GM23338 (cell line): ENCODE results near the gene TFDP1. TPM values are rescaled to one million over a fixed set of nuclear protein-coding genes. Genes with fewer than 3 reads are reported as not detected.

ENCODE experiments used
- ATAC-seq: fragments of 200-7000 bp; cut with Tn5 transposase; 3 replicates; pipeline ENCODE4 v1.9.1; 2020
- DNase-seq: peaks from one replicate; pipeline ENCODE4 v3.0.0-alpha.2; 2015; ENCODE audit warnings: low spot score
- H2AFZ ChIP-seq: fragments of 200-600 bp; sonication (generic); 2 replicates; pipeline ENCODE4 v1.8.0; 2016; ENCODE audit warnings: antibody characterized with exemption, mild to moderate bottlenecking, moderate library complexity
- H3F3A ChIP-seq: fragments of 200-600 bp; sonication (generic); replicated peaks from 2 replicates; pipeline ENCODE4 v1.8.0; 2017; ENCODE audit warnings: antibody characterized with exemption, mixed run types, low read depth
- H3K27ac ChIP-seq: fragments of 200-600 bp; sonication (generic); 2 replicates; pipeline ENCODE4 v1.6.1; 2016; ENCODE audit warnings: low read depth
- H3K27me3 ChIP-seq: fragments of 200-600 bp; sonication (generic); 2 replicates; pipeline ENCODE4 v1.8.0; 2016; ENCODE audit warnings: mild to moderate bottlenecking, mixed run types, moderate library complexity; ENCODE audit not compliant: insufficient read depth
- H3K36me3 ChIP-seq: fragments of 200-600 bp; sonication (generic); 2 replicates; pipeline ENCODE4 v1.8.0; 2016; ENCODE audit warnings: mild to moderate bottlenecking; ENCODE audit not compliant: insufficient read depth
- H3K4me1 ChIP-seq: fragments of 200-600 bp; sonication (generic); 2 replicates; pipeline ENCODE4 v1.8.0; 2016; ENCODE audit warnings: mild to moderate bottlenecking, moderate library complexity; ENCODE audit not compliant: insufficient read depth
- H3K4me2 ChIP-seq: fragments of 200-600 bp; sonication (generic); 2 replicates; pipeline ENCODE4 v1.7.1; 2017; ENCODE audit warnings: mixed run types
- H3K4me3 ChIP-seq: fragments of 200-600 bp; sonication (generic); 2 replicates; pipeline ENCODE4 v1.6.1; 2016; ENCODE audit warnings: mixed run types
- H3K79me2 ChIP-seq: fragments of 200-600 bp; sonication (generic); replicated peaks from 2 replicates; pipeline ENCODE4 v1.8.0; 2017; ENCODE audit warnings: mild to moderate bottlenecking; ENCODE audit not compliant: insufficient read depth
- H3K9me2 ChIP-seq: fragments of 200-600 bp; sonication (generic); 2 replicates; pipeline ENCODE4 v1.8.0; 2017; ENCODE audit not compliant: insufficient read depth
- H4K20me1 ChIP-seq: fragments of 200-600 bp; sonication (generic); replicated peaks from 2 replicates; pipeline ENCODE4 v1.8.0; 2017; ENCODE audit warnings: mild to moderate bottlenecking; ENCODE audit not compliant: insufficient read depth
- H3K27ac Mint-ChIP-seq: 2 replicates; pipeline ENCODE4 v1.8.0; 2020; ENCODE audit warnings: inconsistent platforms, mild to moderate bottlenecking, moderate library complexity, mixed read lengths
- H3K27me3 Mint-ChIP-seq: 3 replicates; pipeline ENCODE4 v1.8.0; 2022; ENCODE audit warnings: low read depth, mild to moderate bottlenecking, moderate library complexity, mixed read lengths, inconsistent platforms; ENCODE audit not compliant: insufficient read depth, poor library complexity
- H3K36me3 Mint-ChIP-seq: 3 replicates; pipeline ENCODE4 v1.8.0; 2021; ENCODE audit warnings: low read depth, mild to moderate bottlenecking, inconsistent platforms, moderate library complexity, mixed read lengths
- H3K4me1 Mint-ChIP-seq: 3 replicates; pipeline ENCODE4 v1.8.0; 2020; ENCODE audit warnings: mild to moderate bottlenecking, inconsistent platforms, mixed read lengths
- H3K4me3 Mint-ChIP-seq: 3 replicates; pipeline ENCODE4 v1.8.0; 2021; ENCODE audit warnings: moderate library complexity, mild to moderate bottlenecking, inconsistent platforms, mixed read lengths
- H3K9me3 Mint-ChIP-seq: 3 replicates; pipeline ENCODE4 v1.8.0; 2020; ENCODE audit warnings: moderate library complexity, mild to moderate bottlenecking, inconsistent platforms, mixed read lengths
- CREB1 ChIP-seq: fragments of 250-450 bp; sonication (Bioruptor Pico); IDR thresholded peaks from 2 replicates; pipeline ENCODE4 v1.5.0; 2020; ENCODE audit warnings: low read depth, mild to moderate bottlenecking, moderate library complexity
- EZH2phosphoT487 ChIP-seq: fragments of 200-600 bp; sonication (generic); IDR thresholded peaks from one replicate; pipeline ENCODE4 v1.8.1; 2018; ENCODE audit warnings: antibody characterized with exemption; ENCODE audit not compliant: unreplicated experiment
- JUNB ChIP-seq: IDR thresholded peaks from one replicate; pipeline ENCODE4 v1.6.1; 2016; ENCODE audit warnings: antibody characterized with exemption; ENCODE audit not compliant: unreplicated experiment
- NANOG ChIP-seq: IDR thresholded peaks from 2 replicates; pipeline ENCODE4 v1.6.1; 2016; ENCODE audit warnings: antibody characterized with exemption, borderline replicate concordance
- POLR2AphosphoS5 ChIP-seq: IDR thresholded peaks from 2 replicates; pipeline ENCODE4 v1.6.1; 2016; ENCODE audit warnings: antibody characterized with exemption, low read depth
- STAT1 ChIP-seq: IDR thresholded peaks from one replicate; pipeline ENCODE4 v1.6.1; 2016; ENCODE audit warnings: antibody characterized with exemption; ENCODE audit not compliant: unreplicated experiment
- ZNF331 ChIP-seq: fragments of 250-450 bp; sonication (Bioruptor Pico); IDR thresholded peaks from 2 replicates; pipeline ENCODE4 v1.5.0; 2020; ENCODE audit warnings: low read depth, mild to moderate bottlenecking, moderate library complexity
- polyA plus RNA-seq: library from polyadenylated mRNA; unstranded; fragments of >200 nt; fragmentation: Nextera tagmentation; extraction: Ambion mirVana; gene quantifications from 2 replicates; pipeline ENCODE4 v1.2.1, GENCODE V29; 2016
- total RNA-seq: library from RNA; depleted of rRNA; stranded (reverse); fragments of >200 nt; shearing (Covaris generic); gene quantifications from 2 replicates; pipeline ENCODE4 v1.2.3, GENCODE V29; 2014
- TF ChIP-seq, protein P1 (sequence below): IDR thresholded peaks from one replicate; pipeline ENCODE4 v1.6.1; 2018; ENCODE audit warnings: antibody characterized with exemption; ENCODE audit not compliant: unreplicated experiment
- TF ChIP-seq, protein P2 (sequence below): IDR thresholded peaks from 2 replicates; pipeline ENCODE4 v1.6.1; 2016; ENCODE audit warnings: antibody characterized with exemption
- TF ChIP-seq, protein P3 (sequence below), 2 experiments: fragments of 200-600 bp in 1 of 2; sonication (generic) in 1 of 2; conservative IDR thresholded peaks; 2 replicates each; pipeline versions ENCODE4 v1.5.1 to v1.6.1; 2016 to 2017; ENCODE audit warnings: antibody characterized with exemption in 2 of 2, low read depth in 2 of 2, mild to moderate bottlenecking in 2 of 2, moderate library complexity in 1 of 2

TFDP1 gene
- total and polyA plus RNA-seq, 2 experiments from 2014 or later: 42.9 to 80.0 TPM

DNA sequence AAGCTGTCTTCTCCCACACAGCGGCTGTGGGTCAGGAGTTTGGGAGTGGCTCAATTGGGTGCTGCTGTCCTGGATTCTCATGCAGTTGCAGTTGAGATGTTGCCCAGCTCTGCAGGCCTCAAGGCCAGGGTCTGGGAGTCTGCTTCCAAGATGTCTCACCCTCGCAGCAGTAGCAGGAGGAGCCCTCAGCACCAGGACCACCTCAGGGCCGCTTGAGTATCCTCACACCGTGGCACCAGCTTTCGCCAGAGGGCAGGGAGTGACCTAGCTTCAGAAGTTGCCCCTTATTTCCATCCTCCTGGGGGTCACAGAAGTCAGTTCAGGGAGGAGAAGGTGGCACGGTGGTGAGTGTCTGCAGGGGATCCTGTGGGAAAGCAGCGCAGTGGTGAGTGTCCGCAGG is 20.9 kb downstream of the TFDP1 start (continued):
- TF ChIP-seq, protein P1, sequence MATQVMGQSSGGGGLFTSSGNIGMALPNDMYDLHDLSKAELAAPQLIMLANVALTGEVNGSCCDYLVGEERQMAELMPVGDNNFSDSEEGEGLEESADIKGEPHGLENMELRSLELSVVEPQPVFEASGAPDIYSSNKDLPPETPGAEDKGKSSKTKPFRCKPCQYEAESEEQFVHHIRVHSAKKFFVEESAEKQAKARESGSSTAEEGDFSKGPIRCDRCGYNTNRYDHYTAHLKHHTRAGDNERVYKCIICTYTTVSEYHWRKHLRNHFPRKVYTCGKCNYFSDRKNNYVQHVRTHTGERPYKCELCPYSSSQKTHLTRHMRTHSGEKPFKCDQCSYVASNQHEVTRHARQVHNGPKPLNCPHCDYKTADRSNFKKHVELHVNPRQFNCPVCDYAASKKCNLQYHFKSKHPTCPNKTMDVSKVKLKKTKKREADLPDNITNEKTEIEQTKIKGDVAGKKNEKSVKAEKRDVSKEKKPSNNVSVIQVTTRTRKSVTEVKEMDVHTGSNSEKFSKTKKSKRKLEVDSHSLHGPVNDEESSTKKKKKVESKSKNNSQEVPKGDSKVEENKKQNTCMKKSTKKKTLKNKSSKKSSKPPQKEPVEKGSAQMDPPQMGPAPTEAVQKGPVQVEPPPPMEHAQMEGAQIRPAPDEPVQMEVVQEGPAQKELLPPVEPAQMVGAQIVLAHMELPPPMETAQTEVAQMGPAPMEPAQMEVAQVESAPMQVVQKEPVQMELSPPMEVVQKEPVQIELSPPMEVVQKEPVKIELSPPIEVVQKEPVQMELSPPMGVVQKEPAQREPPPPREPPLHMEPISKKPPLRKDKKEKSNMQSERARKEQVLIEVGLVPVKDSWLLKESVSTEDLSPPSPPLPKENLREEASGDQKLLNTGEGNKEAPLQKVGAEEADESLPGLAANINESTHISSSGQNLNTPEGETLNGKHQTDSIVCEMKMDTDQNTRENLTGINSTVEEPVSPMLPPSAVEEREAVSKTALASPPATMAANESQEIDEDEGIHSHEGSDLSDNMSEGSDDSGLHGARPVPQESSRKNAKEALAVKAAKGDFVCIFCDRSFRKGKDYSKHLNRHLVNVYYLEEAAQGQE: no peak
- TF ChIP-seq POLR2AphosphoS5 (no peak), CREB1 (CRISPR knock-in tag) (no peak)

DNA sequence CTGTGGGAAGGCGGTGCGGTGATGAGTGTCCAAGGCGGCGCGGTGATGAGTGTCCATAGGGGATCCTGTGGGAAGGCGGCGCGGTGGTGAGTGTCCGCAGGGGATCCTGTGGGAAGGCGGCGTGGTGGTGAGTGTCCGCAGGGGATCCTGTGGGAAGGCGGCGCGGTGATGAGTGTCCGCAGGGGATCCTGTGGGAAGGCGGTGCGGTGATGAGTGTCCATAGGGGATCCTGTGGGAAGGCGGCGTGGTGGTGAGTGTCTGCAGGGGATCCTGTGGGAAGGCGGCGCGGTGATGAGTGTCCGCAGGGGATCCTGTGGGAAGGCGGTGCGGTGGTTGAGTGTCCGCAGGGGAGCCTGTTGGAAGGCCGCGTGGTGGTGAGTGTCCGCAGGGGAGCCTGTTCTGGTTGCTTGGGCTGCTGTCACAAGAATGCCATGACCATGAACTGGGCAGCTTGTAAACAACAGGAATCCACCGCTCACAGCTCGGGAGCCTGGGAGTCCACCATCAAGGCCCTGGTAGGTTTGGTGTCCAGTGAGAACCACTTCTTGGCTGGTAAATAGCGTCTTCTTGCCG is 21.4 kb downstream of the TFDP1 start:
- H3K27me3 ChIP-seq: no peaks in the 10 kb centered on the region
- Mint-ChIP-seq H3K36me3 (peaks cover 28% of the 10 kb centered on the region), H3K27ac (peak overlapping the region; percentile 54), H3K4me1 (peaks cover 20% of the 10 kb centered on the region), H3K9me3 (no peaks in the 10 kb centered on the region), H3K27me3 (peaks cover 15% of the 10 kb centered on the region), H3K4me3 (no peak overlapping the region)
- H3K4me2 ChIP-seq: no peak overlapping the region
- no peak overlapping the region for H2AFZ ChIP-seq
- H3K4me3 ChIP-seq: no peak overlapping the region
- DNase-seq (no peak), ATAC-seq (no peak)
- H3K79me2 ChIP-seq: peaks cover 77% of the 10 kb centered on the region
- no peaks in the 10 kb centered on the region for H3F3A ChIP-seq
- peaks cover 13% of the 10 kb centered on the region for H4K20me1 ChIP-seq
- H3K4me1 ChIP-seq: no peaks in the 10 kb centered on the region
- H3K9me2 ChIP-seq: no peaks in the 10 kb centered on the region
- no peak overlapping the region for H3K27ac ChIP-seq
- TF ChIP-seq STAT1 (no peak), JUNB (no peak), NANOG (no peak), EZH2phosphoT487 (no peak), CREB1 (CRISPR knock-in tag) (no peak), ZNF331 (CRISPR knock-in tag) (no peak), POLR2AphosphoS5 (no peak)
- TF ChIP-seq, protein P2, sequence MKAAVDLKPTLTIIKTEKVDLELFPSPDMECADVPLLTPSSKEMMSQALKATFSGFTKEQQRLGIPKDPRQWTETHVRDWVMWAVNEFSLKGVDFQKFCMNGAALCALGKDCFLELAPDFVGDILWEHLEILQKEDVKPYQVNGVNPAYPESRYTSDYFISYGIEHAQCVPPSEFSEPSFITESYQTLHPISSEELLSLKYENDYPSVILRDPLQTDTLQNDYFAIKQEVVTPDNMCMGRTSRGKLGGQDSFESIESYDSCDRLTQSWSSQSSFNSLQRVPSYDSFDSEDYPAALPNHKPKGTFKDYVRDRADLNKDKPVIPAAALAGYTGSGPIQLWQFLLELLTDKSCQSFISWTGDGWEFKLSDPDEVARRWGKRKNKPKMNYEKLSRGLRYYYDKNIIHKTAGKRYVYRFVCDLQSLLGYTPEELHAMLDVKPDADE: no peak
- TF ChIP-seq, protein P3, sequence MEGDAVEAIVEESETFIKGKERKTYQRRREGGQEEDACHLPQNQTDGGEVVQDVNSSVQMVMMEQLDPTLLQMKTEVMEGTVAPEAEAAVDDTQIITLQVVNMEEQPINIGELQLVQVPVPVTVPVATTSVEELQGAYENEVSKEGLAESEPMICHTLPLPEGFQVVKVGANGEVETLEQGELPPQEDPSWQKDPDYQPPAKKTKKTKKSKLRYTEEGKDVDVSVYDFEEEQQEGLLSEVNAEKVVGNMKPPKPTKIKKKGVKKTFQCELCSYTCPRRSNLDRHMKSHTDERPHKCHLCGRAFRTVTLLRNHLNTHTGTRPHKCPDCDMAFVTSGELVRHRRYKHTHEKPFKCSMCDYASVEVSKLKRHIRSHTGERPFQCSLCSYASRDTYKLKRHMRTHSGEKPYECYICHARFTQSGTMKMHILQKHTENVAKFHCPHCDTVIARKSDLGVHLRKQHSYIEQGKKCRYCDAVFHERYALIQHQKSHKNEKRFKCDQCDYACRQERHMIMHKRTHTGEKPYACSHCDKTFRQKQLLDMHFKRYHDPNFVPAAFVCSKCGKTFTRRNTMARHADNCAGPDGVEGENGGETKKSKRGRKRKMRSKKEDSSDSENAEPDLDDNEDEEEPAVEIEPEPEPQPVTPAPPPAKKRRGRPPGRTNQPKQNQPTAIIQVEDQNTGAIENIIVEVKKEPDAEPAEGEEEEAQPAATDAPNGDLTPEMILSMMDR (conservative IDR thresholded peaks at IDR 0.05; ENCODE audit: low read depth in 2 of 2): no peak
- no peaks in the 10 kb centered on the region for H3K36me3 ChIP-seq
